ENCODE data around the gene ULK2. TPM values are rescaled to one million over a fixed set of nuclear protein-coding genes. Genes with fewer than 3 reads are reported as not detected.

ULK2 gene
- total RNA-seq, 1 experiment from 2014 or later = 5.1 TPM

GRCh38 chr17:19800571-19800970 is 67.2 kb downstream of the ULK2 start (continued):
- TF ChIP-seq NFYB (CRISPR knock-in tag; conservative IDR thresholded peaks at IDR 0.05; ENCODE audit: low read depth) (no peak), MAX (CRISPR knock-in tag; IDR thresholded peaks at IDR 0.05) (no peak), FOXK1 (CRISPR knock-in tag; IDR thresholded peaks at IDR 0.05) (no peak), ZNF396 (CRISPR knock-in tag; IDR thresholded peaks at IDR 0.05; ENCODE audit: borderline replicate concordance) (no peak), SP1 (CRISPR knock-in tag; conservative IDR thresholded peaks at IDR 0.05) (no peak), ZNF671 (CRISPR knock-in tag; IDR thresholded peaks at IDR 0.05) (no peak)
- TF ChIP-seq, protein P1, sequence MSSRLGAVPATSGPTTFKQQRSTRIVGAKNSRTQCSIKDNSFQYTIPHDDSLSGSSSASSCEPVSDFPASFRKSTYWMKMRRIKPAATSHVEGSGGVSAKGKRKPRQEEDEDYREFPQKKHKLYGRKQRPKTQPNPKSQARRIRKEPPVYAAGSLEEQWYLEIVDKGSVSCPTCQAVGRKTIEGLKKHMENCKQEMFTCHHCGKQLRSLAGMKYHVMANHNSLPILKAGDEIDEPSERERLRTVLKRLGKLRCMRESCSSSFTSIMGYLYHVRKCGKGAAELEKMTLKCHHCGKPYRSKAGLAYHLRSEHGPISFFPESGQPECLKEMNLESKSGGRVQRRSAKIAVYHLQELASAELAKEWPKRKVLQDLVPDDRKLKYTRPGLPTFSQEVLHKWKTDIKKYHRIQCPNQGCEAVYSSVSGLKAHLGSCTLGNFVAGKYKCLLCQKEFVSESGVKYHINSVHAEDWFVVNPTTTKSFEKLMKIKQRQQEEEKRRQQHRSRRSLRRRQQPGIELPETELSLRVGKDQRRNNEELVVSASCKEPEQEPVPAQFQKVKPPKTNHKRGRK (CRISPR knock-in tag; IDR thresholded peaks at IDR 0.05; ENCODE audit: borderline replicate concordance) = no peak

GRCh38 chr17:19799796-19800195 is 67.9 kb downstream of the ULK2 start:
- DNase-seq (ENCODE audit: low spot score) (no peak), ATAC-seq (no peak)
- TF ChIP-seq SP1 (CRISPR knock-in tag; conservative IDR thresholded peaks at IDR 0.05) = no peak
- TF ChIP-seq GABPB1 (CRISPR knock-in tag; IDR thresholded peaks at IDR 0.05) = no peak
- no peak for TF ChIP-seq ELF4 (CRISPR knock-in tag; IDR thresholded peaks at IDR 0.05; ENCODE audit: low read depth)
- POLR2A ChIA-PET = no interaction called here
- H3K9me3 Mint-ChIP-seq = peaks cover 33% of the 10 kb centered on the region
- no peak overlapping the region for H3K4me3 Mint-ChIP-seq
- CTCF ChIA-PET = interaction anchor here (2.6 kb wide), 1 partner anchor 12 kb away, joined by 6 read pairs; no protein-coding TSS in a partner anchor
- no peaks in the 10 kb centered on the region for H3K27me3 Mint-ChIP-seq (ENCODE audit: low read depth)
- no peaks in the 10 kb centered on the region for H3K4me1 Mint-ChIP-seq
- H3K27ac Mint-ChIP-seq = no peak overlapping the region
- H3K36me3 Mint-ChIP-seq = peaks cover 35% of the 10 kb centered on the region

- ChIA-PET CTCF (no interaction called here), POLR2A (no interaction called here)
- TF ChIP-seq GTF2I (CRISPR knock-in tag; conservative IDR thresholded peaks at IDR 0.05) (no peak), MYBL2 (CRISPR knock-in tag; IDR thresholded peaks at IDR 0.05) (no peak), HMGXB4 (CRISPR knock-in tag; IDR thresholded peaks at IDR 0.05) (no peak), ATF1 (CRISPR knock-in tag; IDR thresholded peaks at IDR 0.05) (no peak), HMGA2 (CRISPR knock-in tag; IDR thresholded peaks at IDR 0.05) (no peak), CTCF (IDR thresholded peaks at IDR 0.05) (no peak), ZNF396 (CRISPR knock-in tag; IDR thresholded peaks at IDR 0.05; ENCODE audit: borderline replicate concordance) (no peak), ZNF138 (CRISPR knock-in tag; conservative IDR thresholded peaks at IDR 0.05) (no peak), SOX15 (CRISPR knock-in tag; IDR thresholded peaks at IDR 0.05) (no peak), GABPB1 (CRISPR knock-in tag; IDR thresholded peaks at IDR 0.05) (no peak), CREM (CRISPR knock-in tag; IDR thresholded peaks at IDR 0.05) (no peak), ZNF121 (CRISPR knock-in tag; IDR thresholded peaks at IDR 0.05) (no peak), PREB (CRISPR knock-in tag; IDR thresholded peaks at IDR 0.05; ENCODE audit: borderline replicate concordance) (no peak)
- TF ChIP-seq, protein P2, sequence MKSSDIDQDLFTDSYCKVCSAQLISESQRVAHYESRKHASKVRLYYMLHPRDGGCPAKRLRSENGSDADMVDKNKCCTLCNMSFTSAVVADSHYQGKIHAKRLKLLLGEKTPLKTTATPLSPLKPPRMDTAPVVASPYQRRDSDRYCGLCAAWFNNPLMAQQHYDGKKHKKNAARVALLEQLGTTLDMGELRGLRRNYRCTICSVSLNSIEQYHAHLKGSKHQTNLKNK (CRISPR knock-in tag; IDR thresholded peaks at IDR 0.05) = no peak
- TF ChIP-seq, protein P3, sequence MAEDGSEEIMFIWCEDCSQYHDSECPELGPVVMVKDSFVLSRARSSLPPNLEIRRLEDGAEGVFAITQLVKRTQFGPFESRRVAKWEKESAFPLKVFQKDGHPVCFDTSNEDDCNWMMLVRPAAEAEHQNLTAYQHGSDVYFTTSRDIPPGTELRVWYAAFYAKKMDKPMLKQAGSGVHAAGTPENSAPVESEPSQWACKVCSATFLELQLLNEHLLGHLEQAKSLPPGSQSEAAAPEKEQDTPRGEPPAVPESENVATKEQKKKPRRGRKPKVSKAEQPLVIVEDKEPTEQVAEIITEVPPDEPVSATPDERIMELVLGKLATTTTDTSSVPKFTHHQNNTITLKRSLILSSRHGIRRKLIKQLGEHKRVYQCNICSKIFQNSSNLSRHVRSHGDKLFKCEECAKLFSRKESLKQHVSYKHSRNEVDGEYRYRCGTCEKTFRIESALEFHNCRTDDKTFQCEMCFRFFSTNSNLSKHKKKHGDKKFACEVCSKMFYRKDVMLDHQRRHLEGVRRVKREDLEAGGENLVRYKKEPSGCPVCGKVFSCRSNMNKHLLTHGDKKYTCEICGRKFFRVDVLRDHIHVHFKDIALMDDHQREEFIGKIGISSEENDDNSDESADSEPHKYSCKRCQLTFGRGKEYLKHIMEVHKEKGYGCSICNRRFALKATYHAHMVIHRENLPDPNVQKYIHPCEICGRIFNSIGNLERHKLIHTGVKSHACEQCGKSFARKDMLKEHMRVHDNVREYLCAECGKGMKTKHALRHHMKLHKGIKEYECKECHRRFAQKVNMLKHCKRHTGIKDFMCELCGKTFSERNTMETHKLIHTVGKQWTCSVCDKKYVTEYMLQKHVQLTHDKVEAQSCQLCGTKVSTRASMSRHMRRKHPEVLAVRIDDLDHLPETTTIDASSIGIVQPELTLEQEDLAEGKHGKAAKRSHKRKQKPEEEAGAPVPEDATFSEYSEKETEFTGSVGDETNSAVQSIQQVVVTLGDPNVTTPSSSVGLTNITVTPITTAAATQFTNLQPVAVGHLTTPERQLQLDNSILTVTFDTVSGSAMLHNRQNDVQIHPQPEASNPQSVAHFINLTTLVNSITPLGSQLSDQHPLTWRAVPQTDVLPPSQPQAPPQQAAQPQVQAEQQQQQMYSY (CRISPR knock-in tag; IDR thresholded peaks at IDR 0.05) = no peak
- Mint-ChIP-seq H3K4me3 (no peak overlapping the region), H3K27ac (no peak overlapping the region), H3K27me3 (ENCODE audit: low read depth) (no peaks in the 10 kb centered on the region), H3K36me3 (peaks cover 55% of the 10 kb centered on the region), H3K9me3 (peaks cover 52% of the 10 kb centered on the region), H3K4me1 (no peaks in the 10 kb centered on the region)
- no peak for DNase-seq (ENCODE audit: low spot score)
- ATAC-seq = no peak
Observed at GRCh38 chr17:19796457-19796856, 71.3 kb downstream of the ULK2 start.
